ENCODE data around the gene SEC14L1. TPM values are rescaled to one million over a fixed set of nuclear protein-coding genes. Genes with fewer than 3 reads are reported as not detected.
A peak's percentile ranks its signal among the peaks of the same experiment; 100 is the strongest.

The SEC14L1 gene
- total RNA-seq, 1 experiment from 2014 or later: 81.0 TPM

DNA sequence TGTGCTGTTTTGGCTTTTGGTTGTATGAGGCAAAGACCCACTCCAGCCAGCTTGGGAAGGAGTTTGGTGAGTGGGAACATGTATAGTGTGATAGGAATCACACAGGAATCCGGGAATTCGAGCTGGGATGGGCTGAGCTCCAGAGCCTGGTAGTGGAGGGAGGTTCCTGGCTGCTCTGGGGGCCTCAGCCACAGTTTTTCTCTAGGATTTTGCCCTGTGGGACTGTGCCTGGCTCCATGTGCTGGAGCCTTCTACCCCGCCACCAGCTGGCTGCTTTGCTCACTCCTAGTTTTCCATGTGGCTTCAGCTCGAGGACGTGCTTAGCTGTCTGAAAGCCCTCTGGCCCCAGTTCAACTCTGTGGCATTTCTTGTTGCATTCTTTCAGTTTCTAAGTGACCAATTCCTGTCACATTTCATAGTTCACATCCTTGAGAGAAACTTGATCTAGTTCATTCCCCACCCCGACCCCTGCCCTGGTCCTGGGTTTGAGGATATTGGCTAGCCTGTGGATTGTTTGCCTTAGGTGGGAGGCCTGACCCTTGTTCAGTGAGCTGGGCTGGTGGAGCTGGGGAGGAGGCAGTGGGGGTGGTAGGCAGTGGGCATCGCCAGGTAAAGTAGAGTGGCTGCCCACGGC is 5.0 kb downstream of the SEC14L1 start (continued):
- TF ChIP-seq NFATC4 (CRISPR knock-in tag; IDR thresholded peaks at IDR 0.05) (no peak), NFE2L1 (CRISPR knock-in tag; IDR thresholded peaks at IDR 0.05) (no peak), ZNF232 (CRISPR knock-in tag; IDR thresholded peaks at IDR 0.05) (no peak), ZNF671 (CRISPR knock-in tag; IDR thresholded peaks at IDR 0.05) (no peak), ESRRA (CRISPR knock-in tag; IDR thresholded peaks at IDR 0.05; ENCODE audit: borderline replicate concordance) (no peak)
- TF ChIP-seq, protein P1, sequence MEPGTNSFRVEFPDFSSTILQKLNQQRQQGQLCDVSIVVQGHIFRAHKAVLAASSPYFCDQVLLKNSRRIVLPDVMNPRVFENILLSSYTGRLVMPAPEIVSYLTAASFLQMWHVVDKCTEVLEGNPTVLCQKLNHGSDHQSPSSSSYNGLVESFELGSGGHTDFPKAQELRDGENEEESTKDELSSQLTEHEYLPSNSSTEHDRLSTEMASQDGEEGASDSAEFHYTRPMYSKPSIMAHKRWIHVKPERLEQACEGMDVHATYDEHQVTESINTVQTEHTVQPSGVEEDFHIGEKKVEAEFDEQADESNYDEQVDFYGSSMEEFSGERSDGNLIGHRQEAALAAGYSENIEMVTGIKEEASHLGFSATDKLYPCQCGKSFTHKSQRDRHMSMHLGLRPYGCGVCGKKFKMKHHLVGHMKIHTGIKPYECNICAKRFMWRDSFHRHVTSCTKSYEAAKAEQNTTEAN (CRISPR knock-in tag; IDR thresholded peaks at IDR 0.05): no peak
- TF ChIP-seq, protein P2, sequence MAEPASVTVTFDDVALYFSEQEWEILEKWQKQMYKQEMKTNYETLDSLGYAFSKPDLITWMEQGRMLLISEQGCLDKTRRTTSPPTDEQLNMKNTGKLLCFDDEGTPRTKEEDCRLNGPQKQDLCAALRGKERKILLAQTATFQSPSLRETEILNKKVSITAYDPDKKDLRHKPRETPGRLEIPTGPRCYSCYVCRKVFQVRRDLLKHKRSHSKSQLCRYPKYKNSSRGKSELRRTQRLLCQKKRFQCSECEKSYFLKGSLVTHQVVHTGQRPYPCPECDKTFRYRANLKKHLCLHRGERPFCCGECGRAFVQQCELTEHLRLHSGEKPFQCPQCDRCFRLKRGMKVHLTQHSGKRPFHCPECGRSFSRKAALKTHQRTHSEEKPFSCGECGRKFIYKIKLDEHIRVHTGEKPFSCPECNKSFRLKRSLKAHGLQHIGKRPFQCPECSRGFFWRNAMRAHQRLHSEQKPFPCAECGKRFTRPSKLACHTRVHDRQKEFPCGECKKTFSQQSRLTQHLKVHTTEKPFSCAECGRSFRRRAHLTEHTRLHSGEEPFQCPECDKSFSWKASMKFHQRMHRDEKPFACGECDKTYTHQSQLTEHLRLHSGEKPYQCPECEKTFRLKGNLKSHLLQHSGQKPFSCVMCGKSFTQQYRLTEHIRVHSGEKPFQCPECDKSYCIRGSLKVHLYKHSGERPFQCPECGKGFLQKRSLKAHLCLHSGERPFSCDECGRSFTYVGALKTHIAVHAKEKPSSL (CRISPR knock-in tag; conservative IDR thresholded peaks at IDR 0.05): no peak

DNA sequence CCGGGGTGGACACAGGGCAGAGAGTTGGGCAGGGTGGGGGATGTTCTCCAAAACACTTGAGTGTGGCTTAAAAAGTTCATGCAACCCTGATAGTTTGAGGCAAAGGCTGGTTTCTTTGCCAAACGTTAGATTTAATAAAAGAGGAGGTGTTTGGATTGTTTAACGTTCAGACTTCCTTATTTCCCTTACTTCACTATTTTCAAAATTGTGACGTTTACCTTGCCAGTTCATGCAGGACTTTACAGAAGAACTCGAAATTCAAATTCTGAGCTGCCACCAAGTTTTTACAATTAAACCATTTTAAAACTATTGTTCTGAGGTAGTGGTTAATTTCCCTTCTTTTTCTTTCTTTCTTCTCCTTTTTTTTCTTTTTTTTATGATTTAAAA is 5.5 kb downstream of the SEC14L1 start:
- POLR2A ChIA-PET: no interaction called here
- Mint-ChIP-seq H3K27ac (peak overlapping the region; percentile 61; the same call in 1 of the 2 replicates), H3K36me3 (peaks cover 20% of the 10 kb centered on the region), H3K27me3 (ENCODE audit: low read depth) (no peaks in the 10 kb centered on the region; the same call in 1 of the 2 replicates), H3K9me3 (no peaks in the 10 kb centered on the region), H3K4me3 (no peak overlapping the region), H3K4me1 (peaks cover 51% of the 10 kb centered on the region)
- TF ChIP-seq TEAD1 (CRISPR knock-in tag; IDR thresholded peaks at IDR 0.05) (no peak), NFYB (CRISPR knock-in tag; conservative IDR thresholded peaks at IDR 0.05; ENCODE audit: low read depth) (no peak), NR2C2 (CRISPR knock-in tag; IDR thresholded peaks at IDR 0.05) (no peak), ZNF423 (CRISPR knock-in tag; IDR thresholded peaks at IDR 0.05) (no peak), ZNF232 (CRISPR knock-in tag; IDR thresholded peaks at IDR 0.05) (no peak), ETV6 (CRISPR knock-in tag; IDR thresholded peaks at IDR 0.05) (no peak)
- TF ChIP-seq, protein P3, sequence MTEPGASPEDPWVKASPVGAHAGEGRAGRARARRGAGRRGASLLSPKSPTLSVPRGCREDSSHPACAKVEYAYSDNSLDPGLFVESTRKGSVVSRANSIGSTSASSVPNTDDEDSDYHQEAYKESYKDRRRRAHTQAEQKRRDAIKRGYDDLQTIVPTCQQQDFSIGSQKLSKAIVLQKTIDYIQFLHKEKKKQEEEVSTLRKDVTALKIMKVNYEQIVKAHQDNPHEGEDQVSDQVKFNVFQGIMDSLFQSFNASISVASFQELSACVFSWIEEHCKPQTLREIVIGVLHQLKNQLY (CRISPR knock-in tag; IDR thresholded peaks at IDR 0.05): no peak
- TF ChIP-seq, protein P4, sequence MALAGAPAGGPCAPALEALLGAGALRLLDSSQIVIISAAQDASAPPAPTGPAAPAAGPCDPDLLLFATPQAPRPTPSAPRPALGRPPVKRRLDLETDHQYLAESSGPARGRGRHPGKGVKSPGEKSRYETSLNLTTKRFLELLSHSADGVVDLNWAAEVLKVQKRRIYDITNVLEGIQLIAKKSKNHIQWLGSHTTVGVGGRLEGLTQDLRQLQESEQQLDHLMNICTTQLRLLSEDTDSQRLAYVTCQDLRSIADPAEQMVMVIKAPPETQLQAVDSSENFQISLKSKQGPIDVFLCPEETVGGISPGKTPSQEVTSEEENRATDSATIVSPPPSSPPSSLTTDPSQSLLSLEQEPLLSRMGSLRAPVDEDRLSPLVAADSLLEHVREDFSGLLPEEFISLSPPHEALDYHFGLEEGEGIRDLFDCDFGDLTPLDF (CRISPR knock-in tag; IDR thresholded peaks at IDR 0.05): no peak
- TF ChIP-seq, protein P5, sequence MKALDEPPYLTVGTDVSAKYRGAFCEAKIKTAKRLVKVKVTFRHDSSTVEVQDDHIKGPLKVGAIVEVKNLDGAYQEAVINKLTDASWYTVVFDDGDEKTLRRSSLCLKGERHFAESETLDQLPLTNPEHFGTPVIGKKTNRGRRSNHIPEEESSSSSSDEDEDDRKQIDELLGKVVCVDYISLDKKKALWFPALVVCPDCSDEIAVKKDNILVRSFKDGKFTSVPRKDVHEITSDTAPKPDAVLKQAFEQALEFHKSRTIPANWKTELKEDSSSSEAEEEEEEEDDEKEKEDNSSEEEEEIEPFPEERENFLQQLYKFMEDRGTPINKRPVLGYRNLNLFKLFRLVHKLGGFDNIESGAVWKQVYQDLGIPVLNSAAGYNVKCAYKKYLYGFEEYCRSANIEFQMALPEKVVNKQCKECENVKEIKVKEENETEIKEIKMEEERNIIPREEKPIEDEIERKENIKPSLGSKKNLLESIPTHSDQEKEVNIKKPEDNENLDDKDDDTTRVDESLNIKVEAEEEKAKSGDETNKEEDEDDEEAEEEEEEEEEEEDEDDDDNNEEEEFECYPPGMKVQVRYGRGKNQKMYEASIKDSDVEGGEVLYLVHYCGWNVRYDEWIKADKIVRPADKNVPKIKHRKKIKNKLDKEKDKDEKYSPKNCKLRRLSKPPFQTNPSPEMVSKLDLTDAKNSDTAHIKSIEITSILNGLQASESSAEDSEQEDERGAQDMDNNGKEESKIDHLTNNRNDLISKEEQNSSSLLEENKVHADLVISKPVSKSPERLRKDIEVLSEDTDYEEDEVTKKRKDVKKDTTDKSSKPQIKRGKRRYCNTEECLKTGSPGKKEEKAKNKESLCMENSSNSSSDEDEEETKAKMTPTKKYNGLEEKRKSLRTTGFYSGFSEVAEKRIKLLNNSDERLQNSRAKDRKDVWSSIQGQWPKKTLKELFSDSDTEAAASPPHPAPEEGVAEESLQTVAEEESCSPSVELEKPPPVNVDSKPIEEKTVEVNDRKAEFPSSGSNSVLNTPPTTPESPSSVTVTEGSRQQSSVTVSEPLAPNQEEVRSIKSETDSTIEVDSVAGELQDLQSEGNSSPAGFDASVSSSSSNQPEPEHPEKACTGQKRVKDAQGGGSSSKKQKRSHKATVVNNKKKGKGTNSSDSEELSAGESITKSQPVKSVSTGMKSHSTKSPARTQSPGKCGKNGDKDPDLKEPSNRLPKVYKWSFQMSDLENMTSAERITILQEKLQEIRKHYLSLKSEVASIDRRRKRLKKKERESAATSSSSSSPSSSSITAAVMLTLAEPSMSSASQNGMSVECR (CRISPR knock-in tag; IDR thresholded peaks at IDR 0.05; ENCODE audit: borderline replicate concordance): no peak
- CTCF ChIA-PET: interaction anchor here (0.7 to 2.1 kb wide), 5 partner anchors 14 to 135 kb away, joined by 3 to 9 read pairs (median 4); no protein-coding TSS in a partner anchor
- no peak for DNase-seq (ENCODE audit: low spot score)
- no peak for ATAC-seq

All from WTC11 (cell line).